ENCODE results near the gene RUNX2.

Gene RUNX2

GRCh38 chr6:45563041-45563440 lies 234.9 kb downstream of the RUNX2 start:
- no peak for DNase-seq

GRCh38 chr6:45563844-45564243 lies 235.7 kb downstream of the RUNX2 start:
- DNase-seq: no peak

- DNase-seq: no peak
These were observed 238.8 kb downstream of the RUNX2 start for GRCh38 chr6:45566882-45567281.

- no peak for DNase-seq
These were observed 239.7 kb downstream of the RUNX2 start for GRCh38 chr6:45567879-45568278.

GRCh38 chr6:45568626-45569025 lies 240.5 kb downstream of the RUNX2 start:
- no peak for DNase-seq

GRCh38 chr6:45569210-45569945 lies 241.2 kb downstream of the RUNX2 start:
- no peak for DNase-seq

- DNase-seq: no peak
These were observed 243.0 kb downstream of the RUNX2 start for GRCh38 chr6:45571159-45571558.

GRCh38 chr6:45572833-45573232 lies 244.7 kb downstream of the RUNX2 start:
- no peak for DNase-seq

GRCh38 chr6:45574014-45574461 lies 245.9 kb downstream of the RUNX2 start:
- DNase-seq: no peak

- no peak for DNase-seq
These were observed 246.8 kb downstream of the RUNX2 start for GRCh38 chr6:45574885-45575284.

- no peak for DNase-seq
These were observed 248.8 kb downstream of the RUNX2 start for GRCh38 chr6:45576648-45577624.

- no peak for DNase-seq
These were observed 249.8 kb downstream of the RUNX2 start for GRCh38 chr6:45577836-45578504.

GRCh38 chr6:45584127-45584526 lies 256.0 kb downstream of the RUNX2 start:
- DNase-seq: no peak

- DNase-seq: no peak
These were observed 258.4 kb downstream of the RUNX2 start for GRCh38 chr6:45586216-45587171.

- no peak for DNase-seq
These were observed 259.3 kb downstream of the RUNX2 start for GRCh38 chr6:45587229-45588060.

GRCh38 chr6:45589367-45589766 lies 261.2 kb downstream of the RUNX2 start:
- no peak for DNase-seq

GRCh38 chr6:45590226-45590625 lies 262.1 kb downstream of the RUNX2 start:
- no peak for DNase-seq

GRCh38 chr6:45590696-45591184 lies 262.6 kb downstream of the RUNX2 start:
- no peak for DNase-seq

- no peak for DNase-seq
These were observed 263.2 kb downstream of the RUNX2 start for GRCh38 chr6:45591306-45591705.

- DNase-seq: no peak
These were observed 263.8 kb downstream of the RUNX2 start for GRCh38 chr6:45591890-45592289.

- no peak for DNase-seq
These were observed 264.9 kb downstream of the RUNX2 start for GRCh38 chr6:45592991-45593390.

Data from NCI-H187 treated with DMSO at 0.1 percent for 48 hours (cell line).